ENCODE measurements around the gene SEBOX.

DNA sequence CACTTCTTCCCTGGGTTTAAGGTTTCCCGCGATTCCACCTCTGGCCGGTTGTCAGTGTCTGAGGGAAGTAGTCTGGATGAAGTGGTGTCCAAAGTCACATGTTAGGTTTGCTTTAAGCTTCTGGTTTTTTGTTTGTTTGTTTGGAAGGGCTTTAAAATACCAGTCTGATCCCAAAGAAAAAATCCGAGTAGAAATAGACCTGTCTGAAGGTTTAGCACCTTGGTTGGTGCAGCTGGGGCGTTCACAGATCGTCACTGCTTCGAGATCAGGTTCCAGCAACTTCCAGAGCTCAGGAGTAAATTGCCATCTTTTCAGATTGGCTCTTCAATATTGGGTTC is 45.4 kb downstream of the SEBOX start:
- TF ChIP-seq, protein P1, sequence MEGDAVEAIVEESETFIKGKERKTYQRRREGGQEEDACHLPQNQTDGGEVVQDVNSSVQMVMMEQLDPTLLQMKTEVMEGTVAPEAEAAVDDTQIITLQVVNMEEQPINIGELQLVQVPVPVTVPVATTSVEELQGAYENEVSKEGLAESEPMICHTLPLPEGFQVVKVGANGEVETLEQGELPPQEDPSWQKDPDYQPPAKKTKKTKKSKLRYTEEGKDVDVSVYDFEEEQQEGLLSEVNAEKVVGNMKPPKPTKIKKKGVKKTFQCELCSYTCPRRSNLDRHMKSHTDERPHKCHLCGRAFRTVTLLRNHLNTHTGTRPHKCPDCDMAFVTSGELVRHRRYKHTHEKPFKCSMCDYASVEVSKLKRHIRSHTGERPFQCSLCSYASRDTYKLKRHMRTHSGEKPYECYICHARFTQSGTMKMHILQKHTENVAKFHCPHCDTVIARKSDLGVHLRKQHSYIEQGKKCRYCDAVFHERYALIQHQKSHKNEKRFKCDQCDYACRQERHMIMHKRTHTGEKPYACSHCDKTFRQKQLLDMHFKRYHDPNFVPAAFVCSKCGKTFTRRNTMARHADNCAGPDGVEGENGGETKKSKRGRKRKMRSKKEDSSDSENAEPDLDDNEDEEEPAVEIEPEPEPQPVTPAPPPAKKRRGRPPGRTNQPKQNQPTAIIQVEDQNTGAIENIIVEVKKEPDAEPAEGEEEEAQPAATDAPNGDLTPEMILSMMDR (IDR thresholded peaks at IDR 0.05) = no peak
- TF ChIP-seq EZH2 (IDR thresholded peaks at IDR 0.05; ENCODE audit: borderline replicate concordance, insufficient read depth, low read depth, low read length, poor library complexity, severe bottlenecking) = no peak

Data from B cell (primary cell).